Heart right ventricle (tissue), 16 donors: ENCODE measurements around the gene TK2. TPM values are rescaled to one million over a fixed set of nuclear protein-coding genes. Genes with fewer than 3 reads are reported as not detected.

Source experiments
- ATAC-seq, 8 donors: fragments of 200-7000 bp; cut with Tn5 transposase; one replicate each; pipeline ENCODE4 v1.9.1; 2020; ENCODE audit warnings: mild to moderate bottlenecking in 8 of 8, moderate library complexity in 8 of 8, moderate number of reproducible peaks in 1 of 8
- DNase-seq, 2 donors: peaks; one replicate each; pipeline ENCODE4 v3.0.0-alpha.2; 2020
- H3K27ac ChIP-seq, 10 donors: fragments of 200-600 bp; sonication (generic) in 2 of 10; one replicate each; pipeline versions ENCODE4 v1.5.0 to v1.8.0; 2020 to 2022; ENCODE audit warnings: mild to moderate bottlenecking in 3 of 10
- H3K27me3 ChIP-seq, 7 donors: fragments of 200-600 bp; one replicate each; pipeline ENCODE4 v1.8.0; 2021 to 2022; ENCODE audit warnings: mild to moderate bottlenecking in 2 of 7
- H3K36me3 ChIP-seq, 9 donors: fragments of 200-600 bp; sonication (generic) in 1 of 9; one replicate each; pipeline versions ENCODE4 v1.5.0 to v1.8.0; 2020 to 2022; ENCODE audit warnings: mild to moderate bottlenecking in 2 of 9
- H3K4me1 ChIP-seq, 9 donors: fragments of 200-600 bp; sonication (generic) in 1 of 9; one replicate each; pipeline versions ENCODE4 v1.5.0 to v1.8.0; 2020 to 2022; ENCODE audit warnings: mild to moderate bottlenecking in 4 of 9
- H3K4me3 ChIP-seq, 10 donors: fragments of 200-600 bp; sonication (generic) in 2 of 10; one replicate each; pipeline versions ENCODE4 v1.5.0 to v1.8.0; 2020 to 2022; ENCODE audit warnings: mild to moderate bottlenecking in 7 of 10, moderate library complexity in 2 of 10
- H3K9me3 ChIP-seq, 11 donors: fragments of 200-600 bp in 10 of 11; sonication (generic) in 2 of 11; one replicate each; pipeline versions ENCODE4 v1.5.0 to v1.8.0; 2013 to 2022; ENCODE audit warnings: mild to moderate bottlenecking in 2 of 11, control low read depth in 1 of 11, moderate library complexity in 1 of 11
- CTCF ChIP-seq, 9 donors: fragments of 200-600 bp; sonication (generic) in 2 of 9; IDR thresholded peaks; one replicate each; pipeline versions ENCODE4 v1.5.0 to v1.8.0; 2021 to 2022; ENCODE audit warnings: antibody characterized with exemption in 9 of 9, mild to moderate bottlenecking in 5 of 9, moderate library complexity in 1 of 9
- WGBS, 2 donors: extraction: QIAGEN DNeasy Blood & Tissue Kit; methylation state at CpG; one replicate each; pipeline ENCODE4 v1.1.7; 2013; ENCODE audit warnings: inconsistent platforms in 1 of 2; 5-methylcytosine and 5-hydroxymethylcytosine counted together
- intact Hi-C, 10 donors: fragments of 100-400 bp; cut with DNase I; formaldehyde crosslinking; loops; one replicate each; pipeline versions ENCODE4 v1.11.1 to v1.14.2; 2022
- polyA plus RNA-seq, 2 donors: library from polyadenylated mRNA; stranded (reverse); fragments of 200-250 nt; gene quantifications; one replicate each; pipeline ENCODE4 v1.2.3, GENCODE V29; 2013
- total RNA-seq, 10 donors: library from RNA; stranded (reverse); fragmentation: NEBNext Ultra II Directional in 3 of 10; extraction: Animal tissue kit (Norgen Biotek cat#: 25700) in 3 of 10; gene quantifications; one replicate each; pipeline versions ENCODE4 v1.2.1 to v1.2.4, GENCODE V29; 2021 to 2023
- donor health status: Arrhythmogenic right ventricular cardiomyopathy.
- donor health status: ischemic (EF 13 %, LVEDD 7.1; RV severe dilation, severe dysfunction).
- donor health status: healthy with polysubstance abuse.
- donor health status: DM: no; HTN: yes; CAD: no.
- donor health status: DM: no; HTN: no; CAD: no.
- donor health status: ischemic (EF 25% LVEDD 6.9; RV normal size, moderate dysfunction).
- donor health status: ischemic (EF 25% LVEDD 5.7; RV mildly dilated, moderate dysfunction).
- donor health status: healthy.
- donor health status: DM: yes; HTN: yes; CAD: no.
- donor health status: Ischemic cardiomyopathy.
- donor health status: ischemic (EF 35%, LVEDD 5.7; RV mildly dilated, moderate dysfunction).
- donor health status: nonischemic (EF 11% LVEDD 7.7; RV severe dilation, severe dysfunction).
- donor health status: DM: yes; HTN: yes; CAD: no.
- donor health status: PGD.
- donor health status: ischemic (EF 29% LVEDD 5.4; RV normal size, mild dysfunction).
- donor health status: nonischemic (EF 23%, LVEDD 6.1; RV moderate dilation, normal function).

The TK2 gene
- total and polyA plus RNA-seq, 12 donors = 8.0 to 26.0 (median 20.6) TPM

GRCh38 chr16:66486773-66487579 lies 62.9 kb downstream of the TK2 start:
- ATAC-seq = peak; percentile 14 to 63 (median 44)
- intact Hi-C loops = loop anchor here in 3 of 10 donors (10.0 kb wide), 3 partner anchors 68 to 142 kb away; partner anchors contain the start of genes CKLF (in 1 of the 3), CMTM3 (in 1 of the 3) and TK2 (in 1 of the 3)
- Histone ChIP-seq H3K36me3 (peaks cover 0 to 2% (median 0%) of the 10 kb centered on the region in 9 donors), H3K27me3 (no peaks in the 10 kb centered on the region), H3K4me3 (no peak overlapping the region), H3K27ac (peak overlapping the region in 5 of 10 donors; percentile 9 to 72 (median 37)), H3K4me1 (peaks cover 0 to 34% (median 17%) of the 10 kb centered on the region in 9 donors), H3K9me3 (peaks cover 0 to 5% (median 0%) of the 10 kb centered on the region in 11 donors)
- no peak for TF ChIP-seq CTCF (IDR thresholded peaks at IDR 0.05)
- DNase-seq = peak in 1 of 2 donors; percentile 38
- WGBS, 2 donors = 66 to 74% methylated on average over 3 of the region's 3 CpGs

GRCh38 chr16:66486199-66486772 lies 63.6 kb downstream of the TK2 start:
- WGBS, 2 donors = 94 to 95% methylated on average over 12 of the region's 12 CpGs
- peaks cover 0 to 5% (median 0%) of the 10 kb centered on the region in 11 donors for H3K9me3 ChIP-seq
- H3K27ac ChIP-seq = peak overlapping the region in 5 of 10 donors; percentile 9 to 72 (median 37)
- ATAC-seq (no peak), DNase-seq (no peak)
- H3K36me3 ChIP-seq = peaks cover 0 to 2% (median 0%) of the 10 kb centered on the region in 9 donors
- TF ChIP-seq CTCF (IDR thresholded peaks at IDR 0.05) = no peak
- peaks cover 0 to 34% (median 17%) of the 10 kb centered on the region in 9 donors for H3K4me1 ChIP-seq
- no peak overlapping the region for H3K4me3 ChIP-seq
- intact Hi-C loops = loop anchor here in 3 of 10 donors (10.0 kb wide), 3 partner anchors 69 to 141 kb away; partner anchors contain the start of genes CKLF (in 1 of the 3), CMTM3 (in 1 of the 3) and TK2 (in 1 of the 3)
- no peaks in the 10 kb centered on the region for H3K27me3 ChIP-seq

- Histone ChIP-seq H3K4me3 (no peak overlapping the region), H3K27ac (no peak overlapping the region), H3K4me1 (peaks cover 0 to 34% (median 17%) of the 10 kb centered on the region in 9 donors), H3K36me3 (peaks cover 0 to 2% (median 0%) of the 10 kb centered on the region in 9 donors), H3K9me3 (peaks cover 0 to 5% (median 0%) of the 10 kb centered on the region in 11 donors), H3K27me3 (no peaks in the 10 kb centered on the region)
- 90 to 97% methylated on average over 6 of the region's 6 CpGs for WGBS, 2 donors
- DNase-seq (no peak), ATAC-seq (no peak)
- intact Hi-C loops = loop anchor here in 3 of 10 donors (10.0 kb wide), 3 partner anchors 69 to 141 kb away; partner anchors contain the start of genes CKLF (in 1 of the 3), CMTM3 (in 1 of the 3) and TK2 (in 1 of the 3)
- no peak for TF ChIP-seq CTCF (IDR thresholded peaks at IDR 0.05)
Measured at GRCh38 chr16:66485376-66485775, 64.5 kb downstream of the TK2 start.
